Measurements from ENCODE around the gene SPTA1.

- TF ChIP-seq EZH2phosphoT487 (IDR thresholded peaks at IDR 0.05; ENCODE audit: insufficient read depth, low read depth) (no peak), EZH2 (IDR thresholded peaks at IDR 0.05; ENCODE audit: insufficient read depth, poor library complexity, severe bottlenecking) (no peak)
Observed at GRCh38 chr1:158638904-158639303, 47.6 kb downstream of the SPTA1 start.
